CD8-positive, alpha-beta memory T cell (primary cell): ENCODE measurements around the gene BTBD8. TPM values are rescaled to one million over a fixed set of nuclear protein-coding genes. Genes with fewer than 3 reads are reported as not detected.

Source experiments
- CTCF ChIA-PET: fragments of 350-600 bp; sonication (Branson Sonifier 250); formaldehyde crosslinking; loops from one replicate; lab custom pipeline; 2021; ENCODE audit warnings: antibody characterized with exemption; lab: Charles Lee
- POLR2A ChIA-PET: fragments of 350-600 bp; sonication (Branson Sonifier 250); formaldehyde crosslinking; loops from one replicate; lab custom pipeline; 2021; ENCODE audit warnings: antibody characterized with exemption; lab: Charles Lee
- DNase-seq, 5 donors: peaks; one replicate each; pipeline versions ENCODE4 v3.0.0 to v3.0.0-alpha.2; 2020 to 2022; ENCODE audit warnings: mixed read lengths in 1 of 5
- H3K27ac ChIP-seq: one replicate; pipeline ENCODE4 v1.7.0; 2013; ENCODE audit warnings: low read depth, mild to moderate bottlenecking, low read length, moderate library complexity
- H3K27me3 ChIP-seq: 2 replicates; pipeline ENCODE4 v1.7.0; 2013; ENCODE audit warnings: low read length, mild to moderate bottlenecking; ENCODE audit not compliant: insufficient read depth, poor library complexity, severe bottlenecking
- H3K36me3 ChIP-seq: 2 replicates; pipeline ENCODE4 v1.7.0; 2013; ENCODE audit warnings: mild to moderate bottlenecking, low read length, moderate library complexity; ENCODE audit not compliant: insufficient read depth
- H3K4me1 ChIP-seq: 2 replicates; pipeline ENCODE4 v1.7.0; 2013; ENCODE audit warnings: mild to moderate bottlenecking, low read length, moderate library complexity; ENCODE audit not compliant: insufficient read depth
- H3K4me3 ChIP-seq: 2 replicates; pipeline ENCODE4 v1.7.0; 2013; ENCODE audit warnings: mild to moderate bottlenecking, low read length
- H3K9me3 ChIP-seq: 2 replicates; pipeline ENCODE4 v1.7.0; 2013; ENCODE audit warnings: mild to moderate bottlenecking, low read length
- H3K27ac Mint-ChIP-seq, 8 donors: one replicate each; pipeline ENCODE4 v1.8.0; 2020 to 2021; ENCODE audit warnings: mixed read lengths in 8 of 8, mild to moderate bottlenecking in 6 of 8, inconsistent platforms in 3 of 8, moderate library complexity in 3 of 8
- H3K27me3 Mint-ChIP-seq, 2 donors: one replicate each; pipeline ENCODE4 v1.8.0; 2020 to 2021; ENCODE audit warnings: mixed read lengths in 2 of 2, mild to moderate bottlenecking in 1 of 2, moderate library complexity in 1 of 2
- H3K36me3 Mint-ChIP-seq, 3 donors: one replicate each; pipeline ENCODE4 v1.8.0; 2020 to 2021; ENCODE audit warnings: mixed read lengths in 3 of 3, inconsistent platforms in 1 of 3, mild to moderate bottlenecking in 1 of 3
- H3K4me1 Mint-ChIP-seq, 3 donors: one replicate each; pipeline ENCODE4 v1.8.0; 2020 to 2021; ENCODE audit warnings: mixed read lengths in 3 of 3, inconsistent platforms in 1 of 3, mild to moderate bottlenecking in 1 of 3
- H3K4me3 Mint-ChIP-seq, 7 donors: one replicate each; pipeline ENCODE4 v1.8.0; 2020 to 2021; ENCODE audit warnings: mixed read lengths in 7 of 7, mild to moderate bottlenecking in 6 of 7, moderate library complexity in 4 of 7, inconsistent platforms in 2 of 7
- H3K9me3 Mint-ChIP-seq, 5 donors: one replicate each; pipeline ENCODE4 v1.8.0; 2020 to 2022; ENCODE audit warnings: mixed read lengths in 5 of 5, mild to moderate bottlenecking in 3 of 5, moderate library complexity in 2 of 5, inconsistent platforms in 1 of 5
- polyA plus RNA-seq: library from polyadenylated mRNA; unstranded; fragments of 300-500 nt; fragmentation: Illumina TruSeq; gene quantifications from one replicate; pipeline ENCODE4 v1.2.3, GENCODE V29; 2021
- total RNA-seq, 2 experiments: library from RNA; stranded (reverse); gene quantifications; one replicate each; pipeline ENCODE4 v1.2.3, GENCODE V29; 2021

The BTBD8 gene
- 1 to 10 TPM; 1.2 to 1.4 TPM for total RNA-seq
- 0.58 TPM for polyA plus RNA-seq

GRCh38 chr1:92080128-92080985, at the start of gene BTBD8:
Gene BTBD8, plus strand, starts transcription at chr1:92080345. Its CDS starts 227 bp downstream, at chr1:92080572.
- H3K27ac ChIP-seq, result peak within 1 kb of the TSS; percentile 56
- H3K27me3 Mint-ChIP-seq, result no peaks in the 10 kb centered on the region
- H3K27me3 ChIP-seq, result no peaks in the 10 kb centered on the region
- H3K9me3 Mint-ChIP-seq, result peaks cover 3 to 11% (median 5%) of the 10 kb centered on the region in 5 donors
- peaks cover 5 to 8% (median 6%) of the 10 kb centered on the region in 3 donors for H3K36me3 Mint-ChIP-seq
- peak; percentile 75 to 88 (median 81) for DNase-seq
- ChIA-PET POLR2A (interaction anchor here (0.6 kb wide), 1 partner anchor 480 kb away, joined by 3 read pairs; no protein-coding TSS in a partner anchor), CTCF (interaction anchor here (1.2 to 1.3 kb wide), 2 partner anchors 10 to 752 kb away, joined by 5 read pairs; partner anchors contain the start of gene RPL5)
- peak within 1 kb of the TSS; percentile 61 to 97 (median 92) for H3K27ac Mint-ChIP-seq
- H3K4me1 ChIP-seq, result peaks cover 6% of the 10 kb centered on the region
- no peaks in the 10 kb centered on the region for H3K9me3 ChIP-seq
- peak within 1 kb of the TSS; percentile 91 for H3K4me3 ChIP-seq
- H3K4me1 Mint-ChIP-seq, result peaks cover 8 to 28% (median 19%) of the 10 kb centered on the region in 3 donors
- no peaks in the 10 kb centered on the region for H3K36me3 ChIP-seq
- peak within 1 kb of the TSS; percentile 97 to 99 (median 98) for H3K4me3 Mint-ChIP-seq

- Histone ChIP-seq H3K9me3 (no peaks in the 10 kb centered on the region), H3K36me3 (no peaks in the 10 kb centered on the region), H3K27ac (no peak overlapping the region), H3K4me1 (peaks cover 11% of the 10 kb centered on the region), H3K4me3 (peak overlapping the region; percentile 47), H3K27me3 (peaks cover 8% of the 10 kb centered on the region)
- H3K9me3 Mint-ChIP-seq, result no peaks in the 10 kb centered on the region
- ChIA-PET CTCF (no interaction called here), POLR2A (no interaction called here)
- DNase-seq, result no peak
- peaks cover 5 to 40% of the 10 kb centered on the region in 2 donors for H3K27me3 Mint-ChIP-seq
- H3K27ac Mint-ChIP-seq, result peak overlapping the region in 4 of 8 donors; percentile 6 to 88 (median 37)
- peaks cover 14 to 16% (median 16%) of the 10 kb centered on the region in 3 donors for H3K4me1 Mint-ChIP-seq
- H3K36me3 Mint-ChIP-seq, result peaks cover 0 to 3% (median 2%) of the 10 kb centered on the region in 3 donors
- H3K4me3 Mint-ChIP-seq, result peak overlapping the region; percentile 68 to 89 (median 86)
These were observed 49.5 kb upstream of the BTBD8 start for GRCh38 chr1:92030656-92031107.

- Histone ChIP-seq H3K9me3 (no peaks in the 10 kb centered on the region), H3K4me3 (no peak overlapping the region), H3K27me3 (peaks cover 8% of the 10 kb centered on the region), H3K27ac (no peak overlapping the region), H3K36me3 (no peaks in the 10 kb centered on the region), H3K4me1 (peaks cover 11% of the 10 kb centered on the region)
- H3K4me3 Mint-ChIP-seq, result peak overlapping the region in 1 of 7 donors; percentile 86
- no peak for DNase-seq
- H3K36me3 Mint-ChIP-seq, result peaks cover 0 to 3% (median 2%) of the 10 kb centered on the region in 3 donors
- no peak overlapping the region for H3K27ac Mint-ChIP-seq
- CTCF ChIA-PET, result interaction anchor here (0.8 to 1.3 kb wide), 2 partner anchors 11 to 14 kb away, joined by 3 read pairs; no protein-coding TSS in a partner anchor
- POLR2A ChIA-PET, result no interaction called here
- no peaks in the 10 kb centered on the region for H3K9me3 Mint-ChIP-seq
- peaks cover 14 to 16% (median 16%) of the 10 kb centered on the region in 3 donors for H3K4me1 Mint-ChIP-seq
- H3K27me3 Mint-ChIP-seq, result peaks cover 8 to 40% of the 10 kb centered on the region in 2 donors
These were observed 48.6 kb upstream of the BTBD8 start for GRCh38 chr1:92031281-92032110.

GRCh38 chr1:92037400-92037799, 42.7 kb upstream of the BTBD8 start:
- Histone ChIP-seq H3K27me3 (no peaks in the 10 kb centered on the region), H3K36me3 (no peaks in the 10 kb centered on the region), H3K4me3 (no peak overlapping the region), H3K27ac (no peak overlapping the region), H3K9me3 (no peaks in the 10 kb centered on the region), H3K4me1 (no peaks in the 10 kb centered on the region)
- POLR2A ChIA-PET, result interaction anchor here (0.6 kb wide), 1 partner anchor 242 kb away, joined by 5 read pairs; no protein-coding TSS in a partner anchor
- no peak for DNase-seq
- H3K4me3 Mint-ChIP-seq, result no peak overlapping the region
- H3K9me3 Mint-ChIP-seq, result no peaks in the 10 kb centered on the region
- CTCF ChIA-PET, result no interaction called here
- H3K27me3 Mint-ChIP-seq, result peaks cover 5 to 10% of the 10 kb centered on the region in 2 donors
- H3K36me3 Mint-ChIP-seq, result no peaks in the 10 kb centered on the region
- no peaks in the 10 kb centered on the region for H3K4me1 Mint-ChIP-seq
- H3K27ac Mint-ChIP-seq, result no peak overlapping the region

GRCh38 chr1:92038695-92039346, 41.3 kb upstream of the BTBD8 start:
- H3K4me3 Mint-ChIP-seq, result no peak overlapping the region
- H3K4me1 ChIP-seq, result no peaks in the 10 kb centered on the region
- H3K36me3 ChIP-seq, result no peaks in the 10 kb centered on the region
- no peaks in the 10 kb centered on the region for H3K9me3 Mint-ChIP-seq
- POLR2A ChIA-PET, result no interaction called here
- H3K4me1 Mint-ChIP-seq, result no peaks in the 10 kb centered on the region
- no peak for DNase-seq
- peak overlapping the region in 1 of 8 donors; percentile 8 for H3K27ac Mint-ChIP-seq
- H3K27me3 Mint-ChIP-seq, result peaks cover 3 to 15% of the 10 kb centered on the region in 2 donors
- CTCF ChIA-PET, result no interaction called here
- H3K27me3 ChIP-seq, result no peaks in the 10 kb centered on the region
- no peaks in the 10 kb centered on the region for H3K36me3 Mint-ChIP-seq
- H3K27ac ChIP-seq, result no peak overlapping the region
- H3K4me3 ChIP-seq, result no peak overlapping the region
- H3K9me3 ChIP-seq, result no peaks in the 10 kb centered on the region

- Mint-ChIP-seq H3K4me1 (no peaks in the 10 kb centered on the region), H3K9me3 (no peaks in the 10 kb centered on the region), H3K27me3 (peaks cover 3 to 10% of the 10 kb centered on the region in 2 donors), H3K36me3 (no peaks in the 10 kb centered on the region), H3K27ac (no peak overlapping the region), H3K4me3 (no peak overlapping the region)
- Histone ChIP-seq H3K9me3 (no peaks in the 10 kb centered on the region), H3K27ac (no peak overlapping the region), H3K4me3 (no peak overlapping the region), H3K4me1 (no peaks in the 10 kb centered on the region), H3K36me3 (no peaks in the 10 kb centered on the region), H3K27me3 (no peaks in the 10 kb centered on the region)
- ChIA-PET CTCF (no interaction called here), POLR2A (no interaction called here)
- no peak for DNase-seq
These were observed 39.2 kb upstream of the BTBD8 start for GRCh38 chr1:92040971-92041370.

GRCh38 chr1:92043621-92044020, 36.5 kb upstream of the BTBD8 start:
- ChIA-PET CTCF (no interaction called here), POLR2A (no interaction called here)
- Mint-ChIP-seq H3K27ac (no peak overlapping the region), H3K4me1 (no peaks in the 10 kb centered on the region), H3K36me3 (peaks cover 0 to 3% (median 0%) of the 10 kb centered on the region in 3 donors), H3K4me3 (no peak overlapping the region), H3K9me3 (no peaks in the 10 kb centered on the region), H3K27me3 (peaks cover 0 to 12% of the 10 kb centered on the region in 2 donors)
- H3K4me3 ChIP-seq, result no peak overlapping the region
- no peaks in the 10 kb centered on the region for H3K4me1 ChIP-seq
- no peaks in the 10 kb centered on the region for H3K9me3 ChIP-seq
- no peak for DNase-seq
- no peaks in the 10 kb centered on the region for H3K27me3 ChIP-seq
- H3K27ac ChIP-seq, result no peak overlapping the region
- no peaks in the 10 kb centered on the region for H3K36me3 ChIP-seq
